Common myeloid progenitor, CD34-positive (primary cell): ENCODE measurements around the gene CPA1.

Source experiments
- CTCF ChIA-PET: fragments of 350-600 bp; sonication (Branson Sonifier 250); formaldehyde crosslinking; loops from one replicate; lab custom pipeline; 2021; ENCODE audit warnings: antibody characterized with exemption; lab: Charles Lee
- POLR2A ChIA-PET: fragments of 350-600 bp; sonication (Branson Sonifier 250); formaldehyde crosslinking; loops from one replicate; lab custom pipeline; 2021; ENCODE audit warnings: antibody characterized with exemption; lab: Charles Lee
- DNase-seq, 3 donors: peaks; one replicate each; pipeline versions ENCODE4 v3.0.0 to v3.0.0-alpha.2; 2013
- H3K27ac ChIP-seq, 2 experiments: 1 replicate in 1 of 2; 2 replicates in 1 of 2; pipeline ENCODE4 v1.7.0; 2013; ENCODE audit warnings: inconsistent platforms in 2 of 2, low read length in 2 of 2, mild to moderate bottlenecking in 2 of 2, low read depth in 1 of 2, moderate library complexity in 1 of 2; ENCODE audit not compliant: severe bottlenecking in 2 of 2, insufficient read depth in 1 of 2, poor library complexity in 1 of 2
- H3K27me3 ChIP-seq, 5 experiments: replicated peaks in 2 of 5; 1 replicate in 3 of 5; 2 replicates in 2 of 5; pipeline versions ENCODE4 v1.6.1 to v1.7.0; 2013; ENCODE audit warnings: low read length in 4 of 5, mild to moderate bottlenecking in 2 of 5, moderate library complexity in 2 of 5, inconsistent platforms in 1 of 5; ENCODE audit not compliant: insufficient read depth in 5 of 5, control insufficient read depth in 4 of 5
- H3K36me3 ChIP-seq, 4 experiments: 1 replicate in 2 of 4; 2 replicates in 2 of 4; pipeline versions ENCODE4 v1.6.1 to v1.7.0; 2013; ENCODE audit warnings: low read length in 3 of 4, control low read depth in 1 of 4, mild to moderate bottlenecking in 1 of 4; ENCODE audit not compliant: control insufficient read depth in 4 of 4, insufficient read depth in 4 of 4
- H3K4me1 ChIP-seq, 4 experiments: 1 replicate in 3 of 4; 2 replicates in 1 of 4; pipeline versions ENCODE4 v1.6.1 to v1.7.1; 2013; ENCODE audit warnings: low read length in 3 of 4, mild to moderate bottlenecking in 3 of 4, control low read depth in 1 of 4, inconsistent platforms in 1 of 4, moderate library complexity in 1 of 4; ENCODE audit not compliant: control insufficient read depth in 4 of 4, insufficient read depth in 4 of 4; ENCODE audit errors: control extremely low read depth in 1 of 4
- H3K4me3 ChIP-seq, 7 experiments: 1 replicate in 4 of 7; 2 replicates in 3 of 7; pipeline versions ENCODE4 v1.5.1 to v1.7.0; 2013; ENCODE audit warnings: mild to moderate bottlenecking in 7 of 7, low read length in 6 of 7, moderate library complexity in 6 of 7, inconsistent platforms in 2 of 7, low read depth in 2 of 7, control low read depth in 1 of 7; ENCODE audit not compliant: insufficient read depth in 4 of 7, control insufficient read depth in 1 of 7; ENCODE audit errors: extremely low read depth in 1 of 7
- H3K9me3 ChIP-seq, 5 experiments: 1 replicate in 4 of 5; 2 replicates in 1 of 5; pipeline versions ENCODE4 v1.6.1 to v1.7.1; 2013; ENCODE audit warnings: low read length in 4 of 5, mild to moderate bottlenecking in 2 of 5, inconsistent platforms in 1 of 5, low read depth in 1 of 5, moderate library complexity in 1 of 5; ENCODE audit not compliant: control insufficient read depth in 4 of 5, insufficient read depth in 2 of 5; ENCODE audit errors: control extremely low read depth in 1 of 5
- WGBS: methylation state at CpG from one replicate; pipeline ENCODE4 v1.1.5; 2013; ENCODE audit not compliant: insufficient coverage; 5-methylcytosine and 5-hydroxymethylcytosine counted together

CPA1 gene

GRCh38 chr7:130362251-130362816 lies 18.0 kb upstream of the CPA1 start:
- H3K27ac ChIP-seq, result no peak overlapping the region
- ChIA-PET CTCF (no interaction called here), POLR2A (no interaction called here)
- H3K4me3 ChIP-seq, result no peak overlapping the region
- H3K27me3 ChIP-seq, result no peaks in the 10 kb centered on the region
- WGBS, result 94% methylated on average over 8 of the region's 10 CpGs
- H3K9me3 ChIP-seq, result peaks cover 0 to 23% (median 10%) of the 10 kb centered on the region in 5 experiments
- no peaks in the 10 kb centered on the region for H3K36me3 ChIP-seq
- H3K4me1 ChIP-seq, result peaks cover 0 to 9% (median 6%) of the 10 kb centered on the region in 4 experiments
- DNase-seq, result no peak

- Histone ChIP-seq H3K9me3 (peaks cover 0 to 23% (median 10%) of the 10 kb centered on the region in 5 experiments), H3K27me3 (no peaks in the 10 kb centered on the region), H3K4me3 (no peak overlapping the region), H3K4me1 (peaks cover 0 to 18% (median 15%) of the 10 kb centered on the region in 4 experiments), H3K27ac (no peak overlapping the region), H3K36me3 (no peaks in the 10 kb centered on the region)
- CTCF ChIA-PET, result no interaction called here
- POLR2A ChIA-PET, result no interaction called here
- WGBS, result 89% methylated on average over 7 of the region's 8 CpGs
- DNase-seq, result peak in 1 of 3 donors; percentile 14
Observed at GRCh38 chr7:130363026-130363847, 17.1 kb upstream of the CPA1 start.

- CTCF ChIA-PET, result no interaction called here
- no peaks in the 10 kb centered on the region for H3K36me3 ChIP-seq
- no peak overlapping the region for H3K27ac ChIP-seq
- DNase-seq, result no peak
- peaks cover 0 to 12% (median 3%) of the 10 kb centered on the region in 5 experiments for H3K9me3 ChIP-seq
- 98% methylated on average over 4 of the region's 4 CpGs for WGBS
- H3K4me3 ChIP-seq, result no peak overlapping the region
- H3K27me3 ChIP-seq, result no peaks in the 10 kb centered on the region
- POLR2A ChIA-PET, result no interaction called here
- H3K4me1 ChIP-seq, result peaks cover 0 to 30% (median 27%) of the 10 kb centered on the region in 4 experiments
Observed at GRCh38 chr7:130364451-130364850, 15.8 kb upstream of the CPA1 start.

GRCh38 chr7:130365088-130365487 lies 15.2 kb upstream of the CPA1 start:
- Histone ChIP-seq H3K4me1 (peaks cover 0 to 36% (median 34%) of the 10 kb centered on the region in 4 experiments), H3K4me3 (no peak overlapping the region), H3K36me3 (no peaks in the 10 kb centered on the region), H3K27ac (no peak overlapping the region), H3K27me3 (no peaks in the 10 kb centered on the region), H3K9me3 (peaks cover 0 to 7% (median 2%) of the 10 kb centered on the region in 5 experiments)
- WGBS, result 95% methylated on average over 2 of the region's 2 CpGs
- CTCF ChIA-PET, result no interaction called here
- POLR2A ChIA-PET, result no interaction called here
- DNase-seq, result no peak

GRCh38 chr7:130365511-130366441 lies 14.5 kb upstream of the CPA1 start:
- DNase-seq, result peak in 1 of 3 donors; percentile 44
- CTCF ChIA-PET, result no interaction called here
- peaks cover 0 to 3% (median 0%) of the 10 kb centered on the region in 5 experiments for H3K9me3 ChIP-seq
- POLR2A ChIA-PET, result no interaction called here
- H3K36me3 ChIP-seq, result no peaks in the 10 kb centered on the region
- H3K4me3 ChIP-seq, result no peak overlapping the region
- peaks cover 0 to 42% (median 34%) of the 10 kb centered on the region in 4 experiments for H3K4me1 ChIP-seq
- no peaks in the 10 kb centered on the region for H3K27me3 ChIP-seq
- WGBS, result 94% methylated on average over 13 of the region's 15 CpGs
- no peak overlapping the region for H3K27ac ChIP-seq

GRCh38 chr7:130366564-130366963 lies 13.7 kb upstream of the CPA1 start:
- no peak overlapping the region for H3K27ac ChIP-seq
- ChIA-PET POLR2A (no interaction called here), CTCF (no interaction called here)
- H3K36me3 ChIP-seq, result no peaks in the 10 kb centered on the region
- H3K9me3 ChIP-seq, result no peaks in the 10 kb centered on the region
- H3K4me3 ChIP-seq, result no peak overlapping the region
- WGBS, result 96% methylated on average over 6 of the region's 6 CpGs
- peaks cover 0 to 46% (median 34%) of the 10 kb centered on the region in 4 experiments for H3K4me1 ChIP-seq
- H3K27me3 ChIP-seq, result no peaks in the 10 kb centered on the region
- no peak for DNase-seq
